GM12801 (cell line): ENCODE measurements around the gene MZB1.

Experiments used
- CTCF ChIP-seq: IDR thresholded peaks from one replicate; pipeline ENCODE4 v1.5.1; 2011; ENCODE audit warnings: control low read depth; ENCODE audit not compliant: insufficient read length; ENCODE audit errors: extremely low read depth

Gene MZB1

GRCh38 chr5:139374909-139375308, 14.8 kb downstream of the MZB1 start:
- TF ChIP-seq CTCF = no peak

DNA sequence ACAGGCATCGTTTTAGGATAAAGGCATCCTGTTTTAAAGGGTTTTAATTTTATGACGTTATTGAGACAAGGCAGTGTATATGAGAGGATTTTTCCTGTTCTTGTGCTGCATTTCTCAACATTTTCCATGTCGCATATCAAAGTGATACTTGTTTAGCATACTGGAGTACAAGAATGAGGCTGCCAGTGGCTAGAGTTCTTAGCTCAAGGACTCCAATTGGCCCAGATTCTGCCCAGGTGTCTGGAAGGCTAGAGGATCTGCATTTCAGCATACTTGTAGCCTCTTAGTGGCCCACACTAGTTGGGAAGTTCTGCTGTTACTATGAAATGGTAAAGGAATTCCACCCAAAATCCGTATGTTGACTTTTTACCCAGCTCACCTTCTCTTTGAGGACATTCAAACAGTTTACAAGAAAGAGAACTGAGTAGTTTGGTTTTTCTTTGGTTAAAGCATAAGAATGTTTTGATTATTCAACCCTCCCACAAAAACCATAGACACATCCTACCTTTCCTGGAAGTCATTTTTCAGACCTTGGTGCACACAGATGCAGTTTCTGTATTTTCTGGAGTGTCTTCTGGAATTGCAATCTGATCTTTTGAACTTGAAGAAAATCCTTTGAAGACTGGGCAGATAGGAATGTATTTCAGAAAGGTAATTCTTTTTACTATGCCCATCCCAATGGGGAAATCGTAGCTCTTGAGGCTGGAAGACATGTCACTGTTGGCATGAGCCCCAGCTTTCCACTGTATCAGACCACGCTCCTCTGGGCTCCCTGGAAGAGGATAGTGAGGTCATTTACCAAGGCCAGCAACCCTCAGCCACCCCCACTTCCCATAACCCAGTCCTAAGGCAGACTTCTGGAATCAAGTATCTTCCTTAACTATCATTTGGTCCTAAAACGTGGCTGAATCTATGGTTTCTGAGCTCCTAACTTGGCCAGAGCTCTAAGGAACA, 18.0 kb downstream of the MZB1 start:
- no peak for TF ChIP-seq CTCF

GRCh38 chr5:139369181-139369580, 20.5 kb downstream of the MZB1 start:
- TF ChIP-seq CTCF = no peak

DNA sequence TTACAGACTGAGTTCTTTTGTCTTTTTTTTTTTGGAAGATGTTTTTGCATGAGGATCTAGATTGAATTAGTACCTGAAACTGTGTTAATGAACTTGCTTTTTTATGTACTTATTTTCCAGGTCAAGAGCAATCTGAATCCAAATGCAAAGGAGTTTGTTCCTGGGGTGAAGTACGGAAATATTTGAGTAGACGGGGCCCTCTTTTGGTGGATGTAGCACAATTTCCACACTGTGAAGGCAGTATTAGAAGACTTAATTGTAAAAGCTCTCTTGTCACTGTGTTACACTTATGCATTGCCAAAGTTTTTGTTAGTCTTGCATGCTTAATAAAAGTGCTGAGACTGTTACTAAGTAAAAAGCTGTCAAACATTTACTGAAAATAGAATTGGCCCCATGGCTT, 21.1 kb downstream of the MZB1 start:
- TF ChIP-seq CTCF = no peak

DNA sequence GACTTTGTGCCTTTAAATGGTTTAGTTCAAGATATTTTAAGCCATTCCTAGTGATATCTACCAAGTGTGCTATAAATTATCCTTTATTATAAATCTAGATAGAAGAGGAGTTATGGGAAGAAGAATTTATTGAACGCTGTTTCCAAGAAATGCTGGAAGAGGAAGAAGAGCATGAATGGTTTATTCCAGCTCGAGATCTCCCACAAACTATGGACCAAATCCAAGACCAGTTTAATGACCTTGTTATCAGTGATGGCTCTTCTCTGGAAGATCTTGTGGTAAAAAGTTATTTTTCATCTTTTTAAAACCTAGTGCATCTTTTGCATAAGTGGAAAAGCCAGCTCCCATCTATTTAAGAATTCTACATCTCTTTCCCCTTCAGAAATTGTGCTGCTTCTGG, 25.2 kb downstream of the MZB1 start:
- TF ChIP-seq CTCF = no peak

DNA sequence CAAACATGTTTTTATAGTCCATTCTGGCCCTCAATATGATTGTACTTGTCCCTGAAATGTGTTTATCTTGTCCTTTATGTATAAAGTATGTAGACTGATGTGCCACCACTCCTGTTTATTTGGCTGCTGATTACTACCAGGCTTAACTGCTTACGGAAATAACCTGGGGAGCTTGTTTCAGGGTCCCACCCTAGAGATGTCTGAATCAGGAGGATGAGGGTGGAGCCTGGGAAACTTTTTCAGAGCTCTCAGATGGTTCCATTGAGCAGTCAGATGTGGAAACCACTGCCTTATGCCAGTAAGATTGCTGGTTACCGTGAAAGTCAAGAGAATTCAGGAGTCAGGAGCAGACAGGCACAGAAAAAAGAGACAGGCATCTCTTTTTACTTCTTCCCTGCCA, 25.8 kb downstream of the MZB1 start:
- TF ChIP-seq CTCF = no peak

GRCh38 chr5:139361835-139362429, 27.8 kb downstream of the MZB1 start:
- TF ChIP-seq CTCF = no peak
